NCI-H2227 treated with DMSO at 0.1 percent for 48 hours (cell line): ENCODE measurements around the gene CC2D2A.
A peak's percentile ranks its signal among the peaks of the same experiment; 100 is the strongest.

ENCODE experiments used
- DNase-seq: peaks from one replicate; lab custom pipeline; 2025; lab: John Stamatoyannopoulos, UW

CC2D2A gene

GRCh38 chr4:15469402-15470127 lies at the start of gene CC2D2A:
Gene CC2D2A (plus strand): TSS chr4:15469882. CDS start chr4:15475933, 6,051 bp downstream.
- peak; percentile 29 for DNase-seq

GRCh38 chr4:15420642-15421041 lies 49.0 kb upstream of the CC2D2A start:
- DNase-seq, result no peak

GRCh38 chr4:15423285-15423711 lies 46.4 kb upstream of the CC2D2A start:
- no peak for DNase-seq

- DNase-seq, result no peak
Observed at GRCh38 chr4:15425520-15425919, 44.2 kb upstream of the CC2D2A start.

DNA sequence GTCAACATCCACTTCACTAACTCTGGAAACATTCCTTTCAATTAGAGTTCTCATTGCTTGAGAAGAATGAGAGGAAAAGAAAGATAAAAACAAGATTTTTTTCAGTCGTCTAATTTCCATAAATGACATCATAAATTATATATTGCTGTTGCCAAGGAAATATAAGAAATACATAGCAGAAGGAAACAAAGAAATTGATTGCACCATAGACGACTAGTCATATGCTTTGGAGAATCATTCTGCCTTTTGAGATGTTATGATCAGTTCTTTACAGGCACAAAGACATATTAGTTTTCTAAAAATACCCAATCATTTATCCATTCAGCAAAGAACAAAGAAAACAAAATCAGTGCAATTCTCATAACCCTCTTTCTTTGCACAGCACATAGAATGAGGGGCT lies 42.5 kb upstream of the CC2D2A start:
- DNase-seq, result no peak

- DNase-seq, result no peak
Observed at GRCh38 chr4:15427701-15428100, 42.0 kb upstream of the CC2D2A start, which contains the start of gene C1QTNF7. Gene C1QTNF7 (plus strand): TSS chr4:15428033. CDS start chr4:15435744, 7,711 bp downstream.

GRCh38 chr4:15428611-15429010 lies 41.1 kb upstream of the CC2D2A start:
- no peak for DNase-seq

DNA sequence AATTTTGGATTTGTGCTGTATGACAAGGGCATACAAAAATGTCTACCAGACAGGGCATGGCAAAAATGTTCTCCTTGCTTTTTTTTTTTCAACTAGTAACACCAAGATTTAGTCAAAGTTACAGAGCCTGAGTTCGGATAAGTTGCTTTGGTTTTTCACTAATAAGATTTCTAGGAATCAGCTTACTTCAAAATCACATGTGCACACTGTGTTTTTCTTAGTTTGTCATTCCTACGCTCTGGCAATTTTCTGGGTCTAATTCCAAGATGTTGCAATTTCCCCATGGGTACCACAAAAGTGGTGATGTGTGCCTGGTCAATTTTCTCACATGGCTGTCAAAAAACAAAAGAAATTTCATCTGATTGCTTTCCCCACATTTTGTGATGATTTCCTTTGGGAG lies 35.6 kb upstream of the CC2D2A start:
- DNase-seq, result no peak

DNA sequence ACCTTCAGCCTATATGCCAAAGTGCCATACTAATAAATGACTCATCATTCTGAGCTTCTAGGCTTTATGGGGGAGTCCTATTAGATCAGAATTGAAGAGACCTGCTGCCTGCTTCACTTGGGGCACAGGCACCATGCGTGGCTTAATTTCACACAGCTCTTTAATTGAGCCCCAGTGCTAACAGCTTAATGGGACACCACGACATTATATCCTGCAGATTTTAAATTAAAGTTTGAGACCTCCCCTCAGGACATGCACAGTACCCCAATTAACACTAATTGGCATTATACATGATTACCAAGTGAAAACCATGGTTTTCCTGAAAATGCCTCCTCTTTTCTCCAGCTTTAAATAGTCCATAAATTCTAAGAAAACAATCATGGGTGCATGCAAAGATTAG lies 35.0 kb upstream of the CC2D2A start:
- DNase-seq, result no peak

DNA sequence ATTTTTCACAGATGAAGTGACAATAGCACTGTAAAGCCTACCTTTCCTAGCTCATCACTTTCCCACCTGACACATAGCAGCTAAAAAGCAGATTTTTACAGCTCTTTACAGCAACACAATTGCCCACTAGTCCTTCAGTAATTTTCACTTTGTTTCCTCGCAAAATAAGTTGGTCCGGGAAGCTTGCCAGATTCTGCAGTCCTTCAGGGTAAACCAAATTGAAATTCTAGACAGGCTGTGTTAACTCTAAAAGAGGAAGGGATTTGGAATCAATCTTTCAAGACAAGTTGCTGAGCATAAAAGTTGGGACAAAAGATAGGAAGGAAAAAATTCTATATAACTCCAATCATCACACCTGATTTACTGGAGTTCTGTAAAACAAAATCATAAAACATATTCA lies 33.2 kb upstream of the CC2D2A start:
- DNase-seq, result no peak

GRCh38 chr4:15438939-15439524 lies 30.6 kb upstream of the CC2D2A start:
- no peak for DNase-seq

GRCh38 chr4:15443371-15444160 lies 26.1 kb upstream of the CC2D2A start:
- no peak for DNase-seq

GRCh38 chr4:15444276-15444675 lies 25.4 kb upstream of the CC2D2A start:
- DNase-seq, result no peak

- no peak for DNase-seq
Observed at GRCh38 chr4:15444879-15445547, 24.7 kb upstream of the CC2D2A start.

GRCh38 chr4:15451181-15451865 lies 18.4 kb upstream of the CC2D2A start:
- no peak for DNase-seq

GRCh38 chr4:15451866-15452765 lies 17.6 kb upstream of the CC2D2A start:
- no peak for DNase-seq

DNA sequence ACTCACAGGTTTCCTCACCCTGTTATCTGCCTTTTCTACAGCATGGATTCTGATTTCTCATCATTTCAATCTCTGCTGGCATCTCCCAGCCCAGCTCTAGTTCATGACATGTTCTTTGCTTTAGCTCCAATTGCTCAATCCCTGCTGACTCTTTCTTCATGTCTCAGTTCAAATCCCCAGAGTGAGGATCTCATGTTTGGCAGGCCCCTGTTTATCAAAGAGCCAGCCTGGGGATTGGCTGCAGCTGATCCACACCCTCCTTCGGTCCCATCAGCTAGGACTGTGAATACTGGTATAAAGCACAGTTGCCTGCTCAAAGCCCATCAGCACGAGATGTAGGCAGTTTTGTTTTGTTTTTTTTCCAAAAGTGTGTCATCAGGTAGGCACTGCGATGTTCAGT lies 14.4 kb upstream of the CC2D2A start:
- DNase-seq, result no peak

- DNase-seq, result peak; percentile 5
Observed at GRCh38 chr4:15457406-15458201, 12.1 kb upstream of the CC2D2A start.

- no peak for DNase-seq
Observed at GRCh38 chr4:15458616-15459015, 11.1 kb upstream of the CC2D2A start.

GRCh38 chr4:15459706-15460105 lies 10.0 kb upstream of the CC2D2A start:
- DNase-seq, result no peak
